Stimulated activated CD4-positive, alpha-beta T cell treated with anti-CD3 and anti-CD28 coated beads, Interleukin-4, amount 100 ng/mL, for 48 hours (primary cell): ENCODE results near the gene HNRNPC.
"Not testable (repeated sequence)": the region's sequence is repeated elsewhere in the genome, so short reads cannot be mapped to it uniquely, and the experiment has no call there.

Experiments used
- DNase-seq, 2 donors: peaks; one replicate each; pipeline ENCODE4 v3.0.0-alpha.2; 2020; ENCODE audit warnings: low read depth in 2 of 2

The HNRNPC gene

GRCh38 chr14:21268617-21269251, 508 bp downstream of the HNRNPC start:
- no peak for DNase-seq

GRCh38 chr14:21267886-21268616, 1.2 kb downstream of the HNRNPC start:
- DNase-seq = no peak

GRCh38 chr14:21267431-21267845, 1.8 kb downstream of the HNRNPC start:
- DNase-seq = no peak

GRCh38 chr14:21264025-21264801, 5.0 kb downstream of the HNRNPC start:
- no peak for DNase-seq

- DNase-seq = no peak
Measured at GRCh38 chr14:21263284-21264024, 5.8 kb downstream of the HNRNPC start.

GRCh38 chr14:21262410-21262809, 6.8 kb downstream of the HNRNPC start:
- no peak for DNase-seq

- DNase-seq = no peak
Measured at GRCh38 chr14:21261824-21262223, 7.4 kb downstream of the HNRNPC start.

GRCh38 chr14:21258889-21259787, 10.1 kb downstream of the HNRNPC start:
- DNase-seq = no peak

GRCh38 chr14:21258005-21258888, 11.0 kb downstream of the HNRNPC start:
- no peak for DNase-seq

- no peak for DNase-seq
Measured at GRCh38 chr14:21257394-21257909, 11.8 kb downstream of the HNRNPC start.

GRCh38 chr14:21256539-21257393, 12.5 kb downstream of the HNRNPC start:
- DNase-seq = no peak

GRCh38 chr14:21256102-21256447, 13.2 kb downstream of the HNRNPC start:
- not testable (repeated sequence) for DNase-seq

- no peak for DNase-seq
Measured at GRCh38 chr14:21255385-21256101, 13.7 kb downstream of the HNRNPC start.

GRCh38 chr14:21252149-21252548, 17.1 kb downstream of the HNRNPC start:
- no peak for DNase-seq

GRCh38 chr14:21251215-21251614, 18.0 kb downstream of the HNRNPC start:
- no peak for DNase-seq

- no peak for DNase-seq
Measured at GRCh38 chr14:21248739-21249411, 20.4 kb downstream of the HNRNPC start.

GRCh38 chr14:21248338-21248737, 20.9 kb downstream of the HNRNPC start:
- DNase-seq = no peak

- DNase-seq = no peak
Measured at GRCh38 chr14:21245813-21246212, 23.4 kb downstream of the HNRNPC start.
